Gastrocnemius medialis (tissue), 4 donors: ENCODE data around the gene MBNL1. TPM values are rescaled to one million over a fixed set of nuclear protein-coding genes. Genes with fewer than 3 reads are reported as not detected.
A peak's percentile ranks its signal among the peaks of the same experiment; 100 is the strongest.

ENCODE experiments used
- ATAC-seq, 2 donors: fragments of 150-250 bp; one replicate each; pipeline ENCODE4 v1.9.1; 2016
- DNase-seq, 2 donors: peaks; one replicate each; pipeline ENCODE4 v3.0.0-alpha.2; 2019
- H3K27ac ChIP-seq, 4 donors: fragments of 200-600 bp; sonication (generic); 1 replicate in 1 of 4; 2 replicates in 3 of 4; pipeline ENCODE4 v1.5.1; 2016 to 2018; ENCODE audit warnings: mild to moderate bottlenecking in 2 of 4, moderate library complexity in 1 of 4
- H3K27me3 ChIP-seq, 3 donors: fragments of 200-600 bp; sonication (generic) in 2 of 3; 1 replicate in 1 of 3; 2 replicates in 2 of 3; pipeline versions ENCODE4 v1.5.1 to v1.6.0; 2016 to 2019; ENCODE audit warnings: mild to moderate bottlenecking in 1 of 3, moderate library complexity in 1 of 3
- H3K36me3 ChIP-seq, 2 donors: fragments of 200-600 bp; sonication (generic) in 1 of 2; one replicate each; pipeline ENCODE4 v1.5.1; 2017 to 2018
- H3K4me1 ChIP-seq, 2 donors: fragments of 200-600 bp; sonication (generic) in 1 of 2; one replicate each; pipeline ENCODE4 v1.5.1; 2016 to 2017; ENCODE audit warnings: mild to moderate bottlenecking in 2 of 2
- H3K4me3 ChIP-seq, 4 donors: fragments of 200-600 bp; sonication (generic) in 3 of 4; 1 replicate in 1 of 4; 2 replicates in 3 of 4; pipeline ENCODE4 v1.5.1; 2016 to 2019; ENCODE audit warnings: mild to moderate bottlenecking in 2 of 4
- H3K9me3 ChIP-seq, 3 donors: fragments of 200-600 bp; sonication (generic) in 2 of 3; 1 replicate in 1 of 3; 2 replicates in 2 of 3; pipeline ENCODE4 v1.5.1; 2016 to 2019
- CTCF ChIP-seq, 5 experiments: fragments of 450-650 bp in 3 of 5; fragments of 200-600 bp in 2 of 5; sonication (generic) in 2 of 5; IDR thresholded peaks in 4 of 5; conservative IDR thresholded peaks in 1 of 5; 1 replicate in 4 of 5; 2 replicates in 1 of 5; pipeline ENCODE4 v1.5.1; 2016 to 2019; ENCODE audit warnings: antibody characterized with exemption in 5 of 5, mild to moderate bottlenecking in 3 of 5, moderate library complexity in 3 of 5
- POLR2A ChIP-seq, 2 donors: fragments of 450-650 bp; IDR thresholded peaks; one replicate each; pipeline ENCODE4 v1.6.1; 2017; ENCODE audit warnings: antibody characterized with exemption in 2 of 2, mild to moderate bottlenecking in 2 of 2, moderate library complexity in 2 of 2
- in situ Hi-C, 4 donors: fragments of 200-750 bp; cut with MboI; loops; one replicate each; pipeline versions ENCODE4 v1.15.0 to v1.8.0; 2017; ENCODE audit warnings: low sequenced_read_pairs in 4 of 4
- intact Hi-C: fragments of 100-400 bp; cut with DNase I; formaldehyde crosslinking; loops from one replicate; pipeline ENCODE4 v1.15.1; 2023; ENCODE audit warnings: low total_unique reads
- total RNA-seq, 4 donors: library from RNA; depleted of rRNA; stranded (reverse); fragments of >200 nt; gene quantifications; one replicate each; pipeline versions ENCODE4 v1.1.0 to v1.2.3, GENCODE V29; 2016

The MBNL1 gene
- total RNA-seq, 4 donors from 2014 or later: 519 to 597 (median 557) TPM

GRCh38 chr3:152301745-152302181 is 33.0 kb downstream of the MBNL1 start:
- intact Hi-C loops: no loop called here

GRCh38 chr3:152302521-152303021 is 33.8 kb downstream of the MBNL1 start:
- H3K9me3 ChIP-seq: no peaks in the 10 kb centered on the region
- H3K36me3 ChIP-seq: peaks cover 0 to 10% of the 10 kb centered on the region in 2 donors
- no peak for TF ChIP-seq CTCF (IDR thresholded peaks at IDR 0.05 in 4 of 5, conservative IDR thresholded peaks at IDR 0.05 in 1 of 5)
- TF ChIP-seq POLR2A (IDR thresholded peaks at IDR 0.05): peak in 1 of 2 donors; percentile 55
- DNase-seq (peak; percentile 46 to 72), ATAC-seq (peak; percentile 64 to 69)
- H3K4me3 ChIP-seq: peak overlapping the region; percentile 44 to 67 (median 55)
- intact Hi-C loops: no loop called here
- peaks cover 50 to 60% of the 10 kb centered on the region in 2 donors for H3K4me1 ChIP-seq
- H3K27ac ChIP-seq: peak overlapping the region; percentile 85 to 92 (median 88)
- H3K27me3 ChIP-seq: no peaks in the 10 kb centered on the region
- in situ Hi-C loops: loop anchor here in 1 of 4 donors (5.0 kb wide), 1 partner anchor 100 kb away; no protein-coding TSS in a partner anchor

More at GRCh38 chr3:152301745-152302181, 33.0 kb downstream of the MBNL1 start:
- in situ Hi-C loops: loop anchor here in 1 of 4 donors (5.0 kb wide), 1 partner anchor 101 kb away; no protein-coding TSS in a partner anchor
- Histone ChIP-seq H3K36me3 (peaks cover 0 to 10% of the 10 kb centered on the region in 2 donors), H3K27me3 (no peaks in the 10 kb centered on the region), H3K4me1 (peaks cover 49 to 60% of the 10 kb centered on the region in 2 donors), H3K27ac (peak overlapping the region; percentile 85 to 92 (median 88)), H3K4me3 (peak overlapping the region; percentile 44 to 67 (median 55)), H3K9me3 (no peaks in the 10 kb centered on the region)
- ATAC-seq (peak; percentile 8), DNase-seq (no peak)
- TF ChIP-seq CTCF (IDR thresholded peaks at IDR 0.05 in 4 of 5, conservative IDR thresholded peaks at IDR 0.05 in 1 of 5) (no peak), POLR2A (IDR thresholded peaks at IDR 0.05) (no peak)

GRCh38 chr3:152304160-152304559 is 35.4 kb downstream of the MBNL1 start:
- in situ Hi-C loops: loop anchor here in 1 of 4 donors (5.0 kb wide), 1 partner anchor 98 kb away; no protein-coding TSS in a partner anchor
- TF ChIP-seq POLR2A (IDR thresholded peaks at IDR 0.05) (no peak), CTCF (IDR thresholded peaks at IDR 0.05 in 4 of 5, conservative IDR thresholded peaks at IDR 0.05 in 1 of 5) (no peak)
- Histone ChIP-seq H3K27me3 (no peaks in the 10 kb centered on the region), H3K4me1 (peaks cover 57 to 66% of the 10 kb centered on the region in 2 donors), H3K36me3 (peaks cover 0 to 10% of the 10 kb centered on the region in 2 donors), H3K9me3 (no peaks in the 10 kb centered on the region), H3K27ac (peak overlapping the region; percentile 85 to 92 (median 88)), H3K4me3 (peak overlapping the region; percentile 14 to 67 (median 30))
- intact Hi-C loops: no loop called here
- no peak for DNase-seq
- ATAC-seq: no peak

- peaks cover 0 to 8% of the 10 kb centered on the region in 2 donors for H3K36me3 ChIP-seq
- no peaks in the 10 kb centered on the region for H3K27me3 ChIP-seq
- peak overlapping the region in 3 of 4 donors; percentile 14 to 67 (median 44) for H3K4me3 ChIP-seq
- in situ Hi-C loops: no loop called here
- peaks cover 66 to 70% of the 10 kb centered on the region in 2 donors for H3K4me1 ChIP-seq
- peak overlapping the region; percentile 85 to 92 (median 88) for H3K27ac ChIP-seq
- ATAC-seq (no peak), DNase-seq (no peak)
- intact Hi-C loops: no loop called here
- no peaks in the 10 kb centered on the region for H3K9me3 ChIP-seq
- no peak for TF ChIP-seq CTCF (IDR thresholded peaks at IDR 0.05 in 4 of 5, conservative IDR thresholded peaks at IDR 0.05 in 1 of 5)
- no peak for TF ChIP-seq POLR2A (IDR thresholded peaks at IDR 0.05)
These were observed 36.3 kb downstream of the MBNL1 start for GRCh38 chr3:152305075-152305474.
